HG03280 (cell line): ENCODE results near the gene ACOX1.

ENCODE experiments used
- ATAC-seq: cut with Tn5 transposase; IDR thresholded peaks from one replicate; pipeline ENCODE4 v1.9.1; 2021; ENCODE audit warnings: mild to moderate bottlenecking, moderate library complexity; ENCODE audit not compliant: unreplicated experiment

The ACOX1 gene

GRCh38 chr17:75940727-75941441 lies 38.1 kb downstream of the ACOX1 start, which contains the start of gene FBF1:
Gene FBF1 (minus strand): TSS chr17:75941042. CDS start chr17:75938149, 2,893 bp downstream.
- peak; percentile 96 for ATAC-seq

GRCh38 chr17:75937652-75938051 lies 41.3 kb downstream of the ACOX1 start:
- no peak for ATAC-seq

- ATAC-seq = no peak
Observed at GRCh38 chr17:75933808-75934207, 45.2 kb downstream of the ACOX1 start.

- ATAC-seq = no peak
Observed at GRCh38 chr17:75932852-75933251, 46.1 kb downstream of the ACOX1 start.

GRCh38 chr17:75931062-75931461 lies 47.9 kb downstream of the ACOX1 start:
- ATAC-seq = no peak

- no peak for ATAC-seq
Observed at GRCh38 chr17:75927286-75927922, 51.6 kb downstream of the ACOX1 start.

- ATAC-seq = no peak
Observed at GRCh38 chr17:75926456-75926855, 52.5 kb downstream of the ACOX1 start.

- ATAC-seq = no peak
Observed at GRCh38 chr17:75925912-75926311, 53.1 kb downstream of the ACOX1 start.

GRCh38 chr17:75925103-75925502 lies 53.9 kb downstream of the ACOX1 start:
- no peak for ATAC-seq

- ATAC-seq = no peak
Observed at GRCh38 chr17:75922963-75923874, 55.7 kb downstream of the ACOX1 start.

- no peak for ATAC-seq
Observed at GRCh38 chr17:75922173-75922961, 56.6 kb downstream of the ACOX1 start.

- no peak for ATAC-seq
Observed at GRCh38 chr17:75921596-75921995, 57.4 kb downstream of the ACOX1 start.

- no peak for ATAC-seq
Observed at GRCh38 chr17:75920045-75920560, 58.9 kb downstream of the ACOX1 start.

GRCh38 chr17:75919611-75920010 lies 59.4 kb downstream of the ACOX1 start:
- no peak for ATAC-seq

GRCh38 chr17:75917917-75918445 lies 61.0 kb downstream of the ACOX1 start:
- ATAC-seq = no peak

- no peak for ATAC-seq
Observed at GRCh38 chr17:75917141-75917916, 61.6 kb downstream of the ACOX1 start.

- no peak for ATAC-seq
Observed at GRCh38 chr17:75915268-75915667, 63.7 kb downstream of the ACOX1 start.

GRCh38 chr17:75914643-75915267 lies 64.2 kb downstream of the ACOX1 start:
- ATAC-seq = no peak
